Large intestine (tissue), 3 donors: ENCODE measurements around the gene FLNB. TPM values are rescaled to one million over a fixed set of nuclear protein-coding genes. Genes with fewer than 3 reads are reported as not detected.

ENCODE experiments used
- DNase-seq, 2 donors: peaks; one replicate each; pipeline versions ENCODE4 v3.0.0 to v3.0.0-alpha.2; 2013
- H3K27ac ChIP-seq: one replicate; pipeline ENCODE4 v1.5.1; 2013; ENCODE audit warnings: low read length
- H3K27me3 ChIP-seq: 2 replicates; pipeline ENCODE4 v1.6.1; 2013; ENCODE audit warnings: low read length; ENCODE audit not compliant: control insufficient read depth, insufficient read depth
- H3K36me3 ChIP-seq: 2 replicates; pipeline ENCODE4 v1.6.1; 2013; ENCODE audit warnings: low read length; ENCODE audit not compliant: control insufficient read depth, insufficient read depth
- H3K4me1 ChIP-seq: one replicate; pipeline ENCODE4 v1.6.1; 2013; ENCODE audit warnings: low read length; ENCODE audit not compliant: control insufficient read depth, insufficient read depth
- H3K4me3 ChIP-seq: one replicate; pipeline ENCODE4 v1.5.1; 2013; ENCODE audit warnings: low read length
- H3K9me3 ChIP-seq: one replicate; pipeline ENCODE4 v1.6.1; 2013; ENCODE audit warnings: mild to moderate bottlenecking, low read depth, low read length, moderate library complexity; ENCODE audit not compliant: control insufficient read depth
- WGBS: methylation state at CpG from one replicate; pipeline ENCODE4 v1.1.5; 2013; ENCODE audit warnings: low lambda C conversion rate; ENCODE audit not compliant: insufficient coverage; 5-methylcytosine and 5-hydroxymethylcytosine counted together
- polyA plus RNA-seq: library from polyadenylated mRNA; unstranded; fragments of 120-200 nt; gene quantifications from one replicate; pipeline ENCODE4 v1.2.1, GENCODE V29; 2013

Gene FLNB
- polyA plus RNA-seq, 1 donor = 149 TPM

GRCh38 chr3:58117561-58118181 is 109.4 kb downstream of the FLNB start:
- Histone ChIP-seq H3K36me3 (peaks cover 79% of the 10 kb centered on the region), H3K27ac (no peak overlapping the region), H3K4me3 (no peak overlapping the region), H3K4me1 (peaks cover 19% of the 10 kb centered on the region), H3K9me3 (no peaks in the 10 kb centered on the region), H3K27me3 (no peaks in the 10 kb centered on the region)
- DNase-seq = no peak
- WGBS = no CpG with 5 or more reads among the region's 14 CpGs

- Histone ChIP-seq H3K9me3 (no peaks in the 10 kb centered on the region), H3K27ac (no peak overlapping the region)
Observed at GRCh38 chr3:58119186-58119585, 111.0 kb downstream of the FLNB start.

GRCh38 chr3:58120075-58120812 is 112.0 kb downstream of the FLNB start:
- peaks cover 84% of the 10 kb centered on the region for H3K36me3 ChIP-seq
- 54% methylated on average over 2 of the region's 10 CpGs for WGBS
- H3K9me3 ChIP-seq = no peaks in the 10 kb centered on the region
- no peak overlapping the region for H3K4me3 ChIP-seq
- H3K27me3 ChIP-seq = no peaks in the 10 kb centered on the region
- peaks cover 17% of the 10 kb centered on the region for H3K4me1 ChIP-seq
- H3K27ac ChIP-seq = no peak overlapping the region
- DNase-seq = no peak

More at GRCh38 chr3:58119186-58119585, 111.0 kb downstream of the FLNB start:
- H3K27me3 ChIP-seq = no peaks in the 10 kb centered on the region
- H3K4me3 ChIP-seq = no peak overlapping the region
- peaks cover 81% of the 10 kb centered on the region for H3K36me3 ChIP-seq
- DNase-seq = no peak
- 100% methylated on average over 2 of the region's 6 CpGs for WGBS
- H3K4me1 ChIP-seq = peaks cover 17% of the 10 kb centered on the region

GRCh38 chr3:58121183-58121582 is 113.0 kb downstream of the FLNB start:
- no CpG with 5 or more reads among the region's 11 CpGs for WGBS
- Histone ChIP-seq H3K36me3 (peaks cover 85% of the 10 kb centered on the region), H3K4me1 (peaks cover 9% of the 10 kb centered on the region), H3K4me3 (no peak overlapping the region), H3K9me3 (no peaks in the 10 kb centered on the region), H3K27me3 (no peaks in the 10 kb centered on the region), H3K27ac (no peak overlapping the region)
- no peak for DNase-seq

- Histone ChIP-seq H3K27me3 (no peaks in the 10 kb centered on the region), H3K4me3 (no peak overlapping the region), H3K36me3 (peaks cover 91% of the 10 kb centered on the region), H3K27ac (no peak overlapping the region), H3K4me1 (no peaks in the 10 kb centered on the region), H3K9me3 (no peaks in the 10 kb centered on the region)
- WGBS = no CpG with 5 or more reads among the region's 41 CpGs
- DNase-seq = no peak
Observed at GRCh38 chr3:58122936-58123700, 114.9 kb downstream of the FLNB start.

- Histone ChIP-seq H3K27ac (no peak overlapping the region), H3K9me3 (no peaks in the 10 kb centered on the region), H3K4me3 (no peak overlapping the region), H3K4me1 (no peaks in the 10 kb centered on the region), H3K36me3 (peaks cover 91% of the 10 kb centered on the region), H3K27me3 (no peaks in the 10 kb centered on the region)
- DNase-seq = no peak
- no CpG with 5 or more reads among the region's 8 CpGs for WGBS
Observed at GRCh38 chr3:58124387-58124786, 116.2 kb downstream of the FLNB start.

- Histone ChIP-seq H3K4me3 (no peak overlapping the region), H3K27me3 (no peaks in the 10 kb centered on the region), H3K9me3 (no peaks in the 10 kb centered on the region), H3K4me1 (no peaks in the 10 kb centered on the region), H3K36me3 (peaks cover 94% of the 10 kb centered on the region), H3K27ac (no peak overlapping the region)
- no CpG with 5 or more reads among the region's 10 CpGs for WGBS
- no peak for DNase-seq
Observed at GRCh38 chr3:58129041-58129770, 121.0 kb downstream of the FLNB start.

GRCh38 chr3:58130591-58130990 is 122.4 kb downstream of the FLNB start:
- DNase-seq = no peak
- WGBS = no CpG with 5 or more reads among the region's 11 CpGs
- Histone ChIP-seq H3K27ac (no peak overlapping the region), H3K36me3 (peaks cover 95% of the 10 kb centered on the region), H3K4me1 (no peaks in the 10 kb centered on the region), H3K9me3 (no peaks in the 10 kb centered on the region), H3K4me3 (no peak overlapping the region), H3K27me3 (no peaks in the 10 kb centered on the region)

GRCh38 chr3:58131101-58131825 is 123.0 kb downstream of the FLNB start:
- Histone ChIP-seq H3K27ac (no peak overlapping the region), H3K9me3 (no peaks in the 10 kb centered on the region), H3K4me3 (no peak overlapping the region), H3K36me3 (peaks cover 95% of the 10 kb centered on the region), H3K4me1 (no peaks in the 10 kb centered on the region), H3K27me3 (no peaks in the 10 kb centered on the region)
- no CpG with 5 or more reads among the region's 6 CpGs for WGBS
- no peak for DNase-seq
